GM18858 (cell line): ENCODE measurements around the gene NOS3.
"Not testable (repeated sequence)": the region's sequence is repeated elsewhere in the genome, so short reads cannot be mapped to it uniquely, and the experiment has no call there.

Experiments used
- ATAC-seq: cut with Tn5 transposase; IDR thresholded peaks from one replicate; pipeline ENCODE4 v1.9.1; 2021; ENCODE audit not compliant: unreplicated experiment

Gene NOS3

GRCh38 chr7:151034312-151035025, 43.7 kb downstream of the NOS3 start:
- ATAC-seq: no peak

- no peak for ATAC-seq
These were observed 44.4 kb downstream of the NOS3 start for GRCh38 chr7:151035026-151035717.

- ATAC-seq: no peak
These were observed 45.1 kb downstream of the NOS3 start for GRCh38 chr7:151035902-151036301.

GRCh38 chr7:151038951-151039849, 48.4 kb downstream of the NOS3 start:
- no peak for ATAC-seq

DNA sequence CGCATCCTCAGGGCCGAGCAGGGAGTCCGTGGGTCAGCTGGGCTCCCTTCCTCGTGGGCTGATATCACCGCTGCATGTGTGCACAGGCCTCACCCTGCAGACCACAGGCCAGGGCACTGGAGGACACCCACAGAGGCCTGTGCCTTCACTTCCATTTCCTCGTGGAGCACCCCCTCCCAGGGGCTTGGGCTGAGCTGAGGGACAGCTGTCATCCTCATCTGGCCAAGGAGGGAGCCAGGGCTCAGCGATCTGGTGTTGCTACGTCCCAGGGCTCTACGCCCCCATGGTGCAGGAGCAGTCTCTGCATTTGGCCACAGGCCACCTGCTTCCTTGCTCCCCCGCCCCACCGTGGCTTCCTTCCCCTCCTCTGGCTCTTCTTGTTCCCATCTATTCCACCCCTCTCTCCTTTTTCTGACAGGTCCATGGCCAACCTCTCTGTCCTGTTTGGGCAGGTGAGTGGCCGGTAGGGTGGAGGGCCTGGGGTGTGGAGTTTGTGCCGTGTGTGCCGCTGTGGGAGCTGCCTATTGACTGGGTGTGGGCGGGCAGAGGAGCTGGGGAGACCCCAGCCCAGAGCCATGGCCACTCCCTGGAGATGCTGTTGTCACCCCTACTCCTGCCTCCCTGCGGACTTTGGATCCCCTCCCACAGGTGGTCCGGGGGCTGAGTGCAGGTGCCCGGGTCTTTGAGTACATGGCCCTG, 49.2 kb downstream of the NOS3 start:
- ATAC-seq: no peak

DNA sequence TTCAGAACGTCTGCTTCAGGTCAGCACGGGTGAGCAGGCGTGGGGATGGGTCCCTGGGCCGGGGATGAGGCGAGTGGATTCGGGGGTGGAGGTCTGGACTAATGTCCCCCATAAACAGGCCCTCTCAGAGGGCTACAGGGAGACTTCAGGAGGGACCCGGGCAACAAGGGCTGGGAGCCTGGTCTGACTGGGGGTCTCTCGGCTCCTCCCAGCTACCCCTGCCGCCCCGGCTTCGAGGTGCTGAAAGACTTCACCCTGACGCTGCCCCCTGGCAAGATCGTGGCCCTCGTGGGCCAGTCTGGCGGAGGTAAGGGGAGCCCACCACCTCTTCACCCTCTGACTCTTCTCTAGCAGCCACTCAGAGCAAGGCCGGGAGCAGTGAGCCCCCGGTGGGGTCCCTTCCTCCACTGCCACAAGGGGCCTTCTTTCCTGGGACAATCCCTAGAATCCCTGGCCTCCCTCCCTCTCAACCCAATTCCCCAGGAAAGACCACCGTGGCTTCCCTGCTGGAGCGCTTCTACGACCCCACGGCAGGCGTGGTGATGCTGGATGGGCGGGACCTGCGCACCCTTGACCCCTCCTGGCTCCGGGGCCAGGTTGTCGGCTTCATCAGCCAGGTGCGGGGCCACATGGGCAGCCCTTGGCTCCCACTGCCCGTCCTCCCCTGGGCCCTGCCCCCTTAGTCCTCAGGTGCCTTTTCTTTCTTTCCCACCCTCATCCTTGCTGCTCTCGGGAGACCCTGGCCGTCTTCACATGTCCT, 50.0 kb downstream of the NOS3 start:
- ATAC-seq: no peak

GRCh38 chr7:151043449-151043848, 52.6 kb downstream of the NOS3 start:
- ATAC-seq: not testable (repeated sequence)

GRCh38 chr7:151043959-151044358, 53.1 kb downstream of the NOS3 start:
- no peak for ATAC-seq

GRCh38 chr7:151045262-151045661, 54.4 kb downstream of the NOS3 start:
- ATAC-seq: no peak

DNA sequence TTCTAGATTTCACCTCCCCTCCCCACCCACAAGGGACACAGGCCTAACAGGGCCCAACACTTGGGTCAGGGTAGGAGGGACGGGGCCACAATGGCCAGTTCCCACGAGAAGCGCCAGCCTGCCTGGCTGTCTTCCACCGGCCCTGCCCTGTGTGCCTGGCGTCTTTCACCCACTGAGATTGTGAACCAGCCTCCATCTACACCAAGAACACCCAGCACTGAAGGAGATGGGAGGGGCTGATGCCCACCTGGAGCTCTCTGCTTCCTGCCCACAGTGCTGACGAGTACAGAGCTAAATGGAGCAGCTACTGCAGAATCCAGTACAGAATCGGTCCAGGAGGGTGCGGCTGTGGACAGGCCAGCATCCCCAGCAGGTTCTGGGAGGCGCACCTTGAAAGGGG, 55.1 kb downstream of the NOS3 start:
- ATAC-seq: no peak

DNA sequence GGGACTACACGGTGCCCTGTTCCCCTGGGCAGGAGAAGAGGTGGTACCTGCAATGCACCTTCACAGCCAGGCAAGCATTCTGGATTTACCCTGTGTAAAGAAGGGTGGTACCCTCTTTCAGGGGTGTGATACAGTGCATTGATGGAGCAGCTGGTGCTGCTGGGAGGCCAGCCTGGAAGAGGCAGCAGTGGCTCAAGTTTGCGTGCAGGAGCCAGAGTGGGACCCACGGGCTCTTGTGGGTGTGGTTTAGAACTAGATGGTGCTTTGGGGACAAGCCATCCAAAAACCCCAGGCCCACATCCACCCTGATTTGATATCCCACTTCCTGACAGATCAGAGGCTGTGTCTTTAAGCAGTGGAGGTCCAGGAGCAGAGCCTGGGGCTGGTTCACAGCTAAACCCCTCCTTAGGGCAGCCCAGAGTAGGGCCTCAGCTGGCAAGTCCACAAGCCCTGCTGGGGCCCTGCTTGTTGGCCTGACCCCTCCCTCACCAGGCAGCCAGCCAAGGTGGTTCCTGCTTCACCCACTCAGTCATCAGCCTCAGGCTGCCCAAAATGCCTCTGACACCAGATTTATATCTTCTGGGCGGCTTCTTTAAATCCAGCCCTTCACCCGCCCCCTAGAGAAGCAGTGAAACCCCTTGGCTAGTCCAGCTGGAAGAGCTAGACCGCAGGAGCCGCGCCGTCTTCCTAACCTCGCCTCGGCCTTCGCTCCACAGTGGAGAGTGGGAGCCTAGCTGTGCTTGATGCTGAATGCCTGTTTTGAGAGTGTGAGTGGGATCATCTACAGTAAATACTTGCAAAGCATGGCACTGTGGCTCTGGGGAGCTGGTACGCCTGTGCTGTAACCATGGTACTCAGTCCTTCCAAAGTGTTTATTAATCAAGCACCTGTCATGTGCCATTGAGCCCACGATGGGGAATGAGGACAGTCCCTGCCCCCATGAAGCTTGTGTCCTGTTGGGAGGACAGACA, 56.1 kb downstream of the NOS3 start:
- ATAC-seq: no peak

DNA sequence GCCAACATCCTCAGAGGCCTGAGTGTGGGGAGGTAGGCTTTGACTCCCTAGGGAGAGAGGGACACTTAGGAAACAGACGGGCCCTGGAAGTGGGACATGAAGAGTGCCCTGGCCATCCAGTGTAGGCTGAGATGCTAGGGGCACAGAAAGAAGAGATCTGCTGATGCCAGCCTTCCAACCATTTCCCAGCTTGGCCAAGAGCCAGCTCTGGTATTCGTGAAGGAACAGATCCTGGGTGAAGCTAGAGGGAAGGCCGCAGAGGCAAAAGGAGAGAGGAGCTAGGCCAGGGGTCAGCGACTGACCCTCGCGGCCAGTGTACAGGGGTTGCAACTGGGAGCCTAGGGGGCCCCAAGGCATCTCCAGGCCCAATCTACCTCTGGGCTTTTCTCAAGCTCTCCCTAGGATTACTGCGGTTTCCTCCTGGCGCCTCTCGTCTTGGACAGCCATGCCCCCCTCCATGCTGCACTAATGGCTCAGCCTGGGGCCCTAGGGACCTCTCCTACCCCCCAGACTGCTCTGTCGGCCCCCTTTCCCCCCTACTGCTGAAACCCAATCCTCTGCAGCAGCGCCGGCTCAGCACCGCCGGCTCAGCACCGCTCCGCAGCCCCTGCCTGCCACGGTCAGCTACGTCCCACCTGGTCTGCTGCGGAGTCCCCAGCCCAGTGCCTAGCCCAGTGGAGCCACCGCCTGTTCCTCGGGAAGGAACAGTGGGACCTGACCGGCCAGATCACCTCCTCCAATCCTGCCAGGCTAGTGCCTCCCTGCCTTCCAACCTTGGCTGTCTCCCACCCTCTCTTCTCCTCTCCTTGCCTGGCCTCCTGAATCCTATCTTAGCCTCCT, 57.4 kb downstream of the NOS3 start, which contains the start of gene ASIC3:
TSS of gene ASIC3 (plus strand) at position 556 of the 840 bp plus-strand sequence. CDS start 355 bp downstream, outside the sequence.
- no peak for ATAC-seq

- ATAC-seq: no peak
These were observed 58.2 kb downstream of the NOS3 start for GRCh38 chr7:151048911-151049463.

- no peak for ATAC-seq
These were observed 60.3 kb downstream of the NOS3 start for GRCh38 chr7:151051108-151051507.

- ATAC-seq: no peak
These were observed 62.3 kb downstream of the NOS3 start for GRCh38 chr7:151053096-151053495.

DNA sequence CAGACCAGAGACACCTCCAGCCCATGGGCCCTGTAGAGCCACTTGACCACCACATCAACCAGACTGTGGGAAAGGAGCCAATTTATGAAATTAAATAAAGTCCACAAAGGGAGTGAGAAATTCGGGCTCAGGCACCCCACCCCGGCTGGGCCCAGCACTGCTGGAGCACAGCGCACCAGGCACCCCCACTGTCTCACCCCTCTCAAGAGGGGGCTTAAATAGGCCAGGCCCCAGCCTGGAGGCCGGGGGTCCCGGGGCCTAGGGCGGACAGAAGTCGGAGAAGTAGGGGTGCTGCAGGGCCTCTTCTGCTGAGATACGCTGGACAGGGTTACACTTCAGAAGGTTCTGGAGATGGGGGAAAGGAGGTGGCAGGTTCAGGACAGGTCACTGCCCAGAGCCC, 62.9 kb downstream of the NOS3 start:
- no peak for ATAC-seq

GRCh38 chr7:151056283-151056665, 65.5 kb downstream of the NOS3 start:
- ATAC-seq: no peak
